GM21717 (cell line): ENCODE data around the gene CDKAL1.
"Not testable (repeated sequence)": the region's sequence is repeated elsewhere in the genome, so short reads cannot be mapped to it uniquely, and the experiment has no call there.

Experiments
- ATAC-seq: cut with Tn5 transposase; IDR thresholded peaks from one replicate; pipeline ENCODE4 v1.9.1; 2021; ENCODE audit warnings: mild to moderate bottlenecking, moderate library complexity; ENCODE audit not compliant: unreplicated experiment

The CDKAL1 gene

DNA sequence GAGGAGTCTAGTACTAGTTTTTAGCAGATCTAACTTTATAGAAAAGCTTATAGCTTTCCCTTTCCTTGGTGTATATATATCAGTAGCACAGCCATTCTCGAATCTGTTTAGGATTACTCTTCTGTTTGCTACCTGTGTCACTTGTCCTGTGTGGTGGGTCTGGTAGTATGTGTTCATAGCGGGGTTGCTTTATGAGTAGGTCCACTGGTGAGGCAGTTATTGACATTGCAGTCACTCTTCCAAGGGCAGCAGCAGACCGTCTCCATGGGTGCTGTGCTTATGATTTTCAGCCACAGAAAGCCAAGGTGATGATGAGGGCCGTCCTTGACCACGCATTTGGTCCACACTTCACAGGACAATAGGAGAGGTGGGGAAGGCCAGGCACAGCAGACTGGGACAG, 171.5 kb downstream of the CDKAL1 start:
- ATAC-seq: no peak

DNA sequence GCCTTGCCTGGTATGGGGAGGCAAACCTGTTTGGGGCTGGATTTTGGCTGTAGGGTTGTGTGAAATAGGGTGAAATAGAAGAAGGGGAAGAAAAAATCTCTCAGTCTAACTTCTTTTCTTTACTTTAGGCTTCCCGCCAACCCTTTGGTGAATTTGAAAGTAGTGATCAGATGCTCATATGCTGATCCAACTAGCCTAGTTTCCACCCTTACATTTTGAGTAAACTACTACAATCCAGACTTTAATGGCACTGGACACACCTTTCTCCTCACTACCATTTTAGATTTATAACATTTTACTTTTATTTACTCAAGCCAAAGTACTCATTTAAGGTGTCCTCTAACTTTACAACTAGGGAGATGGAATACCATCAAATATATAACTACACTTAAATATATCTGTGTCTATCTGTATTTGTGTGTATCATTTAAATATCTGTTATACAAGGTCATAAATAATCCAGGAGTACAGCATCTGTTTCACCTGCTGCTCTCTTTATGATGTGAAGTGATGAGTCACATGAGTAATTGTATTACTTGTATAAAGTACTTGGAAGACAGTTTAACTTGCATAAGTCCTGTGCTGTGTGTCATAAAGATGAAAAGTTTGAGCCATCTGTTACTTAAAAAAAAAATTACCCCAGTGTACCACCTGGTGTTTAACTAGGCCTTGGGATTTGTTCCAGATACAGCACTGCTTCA, 172.1 kb downstream of the CDKAL1 start:
- no peak for ATAC-seq

GRCh38 chr6:20706939-20707485, 172.8 kb downstream of the CDKAL1 start:
- no peak for ATAC-seq

DNA sequence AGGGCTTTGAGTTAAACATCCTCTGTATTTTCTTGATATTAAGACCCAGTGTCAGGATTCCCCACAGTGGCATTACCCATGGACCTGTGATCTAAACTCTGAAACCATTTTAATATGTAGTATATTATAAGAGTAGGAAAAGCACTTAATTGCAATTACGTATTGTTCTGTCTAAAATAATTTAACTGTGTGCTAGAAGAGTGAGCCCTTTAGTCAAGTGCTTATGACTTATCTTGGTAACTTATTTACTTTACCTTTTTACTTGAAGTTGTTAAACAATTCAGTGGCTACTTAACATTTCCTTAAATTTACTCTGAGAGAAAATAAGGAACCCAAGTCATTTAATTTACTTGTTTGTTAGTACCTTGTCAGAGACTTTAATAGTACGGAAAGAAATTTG, 173.6 kb downstream of the CDKAL1 start:
- no peak for ATAC-seq

DNA sequence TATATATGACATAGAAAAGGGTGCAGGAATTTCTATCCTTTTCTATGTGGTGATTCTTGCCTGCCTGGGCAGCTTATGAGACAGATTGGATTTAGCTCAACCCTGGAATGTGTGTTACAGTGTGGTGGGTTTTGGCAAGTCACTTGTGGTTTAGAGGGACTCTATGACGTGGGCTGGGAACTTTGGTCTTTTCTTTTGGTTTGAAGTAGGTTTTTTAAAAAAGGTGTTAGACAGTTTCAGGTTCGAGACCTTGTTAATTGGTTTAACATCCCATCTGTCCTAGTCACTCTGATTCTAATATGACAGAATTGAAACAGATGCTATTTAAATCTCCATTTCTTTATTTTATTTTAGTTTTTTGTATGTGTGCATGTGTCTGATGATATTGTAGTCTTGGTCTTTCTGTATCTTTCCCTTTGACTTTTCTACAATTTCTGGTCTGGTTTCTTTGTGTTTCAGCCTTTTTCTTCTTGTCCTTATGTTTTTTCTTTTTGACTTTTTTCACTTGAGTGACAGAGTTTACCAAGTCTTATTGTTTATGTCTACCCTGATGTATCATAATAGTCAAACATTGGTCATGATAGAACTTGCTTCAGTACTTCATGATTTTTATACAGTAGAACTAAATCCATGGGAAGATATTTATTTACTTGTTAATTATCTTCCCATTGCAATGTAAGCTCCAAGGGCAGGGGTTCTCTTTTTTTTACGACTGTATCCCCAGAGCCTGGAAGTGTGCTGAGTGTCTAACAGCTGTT, 174.3 kb downstream of the CDKAL1 start:
- peak; percentile 63 for ATAC-seq

GRCh38 chr6:20709451-20709850, 175.2 kb downstream of the CDKAL1 start:
- no peak for ATAC-seq

GRCh38 chr6:20710341-20710740, 176.1 kb downstream of the CDKAL1 start:
- no peak for ATAC-seq

GRCh38 chr6:20711518-20711917, 177.3 kb downstream of the CDKAL1 start:
- ATAC-seq: no peak

- ATAC-seq: no peak
Observed at GRCh38 chr6:20712011-20712410, 177.8 kb downstream of the CDKAL1 start.

DNA sequence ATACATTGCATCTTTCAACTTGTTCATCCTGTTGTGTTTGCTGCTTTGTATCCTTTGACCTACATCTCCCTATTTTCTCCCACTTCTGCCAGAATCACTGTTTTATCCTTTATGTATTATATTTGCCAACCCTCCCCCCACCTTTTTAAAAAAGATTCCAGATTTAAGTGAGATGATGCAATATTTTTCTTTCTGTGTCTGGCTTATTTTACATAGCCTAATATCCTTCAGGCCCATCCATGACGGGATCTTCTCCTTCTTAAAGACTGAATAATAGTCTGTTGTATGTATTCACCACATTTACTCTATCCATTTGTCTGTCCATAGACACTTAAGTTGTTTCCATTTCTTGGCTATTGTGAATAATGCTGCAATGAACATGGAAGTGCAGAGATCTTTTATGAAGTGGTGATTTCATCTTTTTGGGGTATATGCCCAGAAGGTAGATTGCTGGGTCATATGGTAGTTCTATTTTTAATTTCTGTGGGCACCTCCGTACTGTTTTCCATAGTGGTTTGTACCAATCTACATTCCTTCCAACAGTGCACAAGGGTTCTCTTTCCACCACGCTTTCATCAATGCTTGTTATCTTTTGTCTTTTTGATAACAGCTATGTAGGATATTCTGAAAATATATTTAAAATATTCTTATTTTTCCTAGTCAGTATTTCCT, 181.0 kb downstream of the CDKAL1 start:
- no peak for ATAC-seq

GRCh38 chr6:20716865-20717264, 182.6 kb downstream of the CDKAL1 start:
- peak; percentile 78 for ATAC-seq

DNA sequence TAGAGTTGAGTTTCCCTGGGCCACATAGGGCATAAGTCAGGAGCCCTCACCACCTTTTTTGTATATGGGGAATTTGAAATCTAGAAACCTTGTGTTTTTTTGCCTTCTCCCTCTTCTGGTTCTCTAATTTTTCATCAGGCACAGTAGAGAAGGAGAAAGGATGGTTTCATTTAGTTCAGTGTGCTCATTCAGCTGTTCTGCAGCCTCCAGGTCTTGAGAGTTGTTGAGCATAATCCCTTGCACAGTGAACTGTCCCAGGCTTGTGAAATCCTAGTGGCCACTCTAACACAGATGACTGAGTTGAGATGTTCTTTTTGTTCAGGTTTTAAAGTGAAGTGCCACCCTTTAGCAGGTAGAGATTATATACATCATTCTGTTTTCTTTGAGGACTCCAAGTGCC, 183.5 kb downstream of the CDKAL1 start:
- ATAC-seq: no peak

- ATAC-seq: no peak
Observed at GRCh38 chr6:20718705-20719653, 184.7 kb downstream of the CDKAL1 start.

DNA sequence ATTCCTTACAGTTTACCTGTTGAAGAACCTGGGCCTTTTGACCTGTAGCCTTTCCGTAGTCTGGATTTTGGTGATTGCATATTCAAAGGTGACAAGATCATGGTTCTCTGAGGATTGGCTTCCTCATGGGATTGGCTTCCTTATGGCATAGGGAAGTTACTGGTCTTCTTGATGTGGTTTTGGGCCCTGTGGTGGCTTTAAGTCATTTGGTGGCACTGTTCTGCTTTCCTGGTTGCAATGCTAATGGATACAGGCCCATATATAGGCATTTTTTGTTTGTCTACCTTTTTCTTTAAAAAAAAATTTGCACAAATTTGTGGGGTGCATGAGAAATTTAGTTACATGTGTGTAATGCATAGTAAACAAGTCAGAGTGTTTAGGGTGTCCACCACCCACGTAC, 185.7 kb downstream of the CDKAL1 start:
- no peak for ATAC-seq

GRCh38 chr6:20721121-20721520, 186.9 kb downstream of the CDKAL1 start:
- not testable (repeated sequence) for ATAC-seq

DNA sequence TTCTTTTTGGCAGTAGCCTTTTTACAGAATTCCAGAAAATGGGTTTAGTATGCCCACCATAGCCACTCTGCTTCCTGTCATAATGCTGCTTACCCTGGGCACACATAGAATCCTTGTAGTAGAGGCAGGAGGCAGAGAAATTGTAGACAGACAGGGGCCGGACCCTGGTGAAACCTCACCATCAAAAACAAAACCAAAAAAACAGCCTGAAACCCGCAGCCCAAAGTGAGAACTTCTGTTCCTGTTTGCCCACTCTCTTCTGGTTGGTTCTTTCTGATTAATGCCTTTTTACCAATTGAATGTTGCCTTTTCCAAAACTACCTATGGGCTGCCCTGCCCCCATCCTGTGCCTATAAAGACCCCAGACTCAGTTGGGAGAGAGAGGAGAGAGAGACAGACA, 188.2 kb downstream of the CDKAL1 start:
- peak; percentile 48 for ATAC-seq

DNA sequence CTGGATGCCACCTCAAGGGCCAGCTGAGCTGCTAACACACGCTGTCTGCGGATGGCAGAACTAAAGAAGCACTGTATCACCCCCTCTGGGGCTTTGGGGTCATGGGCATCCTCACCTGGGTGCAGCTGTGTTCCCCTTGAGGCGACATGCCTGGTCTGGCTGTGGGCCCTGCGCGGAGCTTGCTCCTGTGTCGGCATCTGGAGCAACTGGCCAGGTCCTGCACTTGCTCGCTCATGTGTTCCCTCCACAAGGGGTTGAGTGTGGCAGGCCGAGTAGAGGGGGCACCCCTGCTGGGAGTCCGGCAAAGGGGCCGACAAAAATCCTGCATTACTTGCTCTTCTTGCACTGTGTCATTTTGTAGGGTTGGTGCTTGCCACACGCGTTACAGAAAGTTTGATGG, 189.0 kb downstream of the CDKAL1 start:
- no peak for ATAC-seq

GRCh38 chr6:20724443-20725190, 190.4 kb downstream of the CDKAL1 start:
- ATAC-seq: no peak

DNA sequence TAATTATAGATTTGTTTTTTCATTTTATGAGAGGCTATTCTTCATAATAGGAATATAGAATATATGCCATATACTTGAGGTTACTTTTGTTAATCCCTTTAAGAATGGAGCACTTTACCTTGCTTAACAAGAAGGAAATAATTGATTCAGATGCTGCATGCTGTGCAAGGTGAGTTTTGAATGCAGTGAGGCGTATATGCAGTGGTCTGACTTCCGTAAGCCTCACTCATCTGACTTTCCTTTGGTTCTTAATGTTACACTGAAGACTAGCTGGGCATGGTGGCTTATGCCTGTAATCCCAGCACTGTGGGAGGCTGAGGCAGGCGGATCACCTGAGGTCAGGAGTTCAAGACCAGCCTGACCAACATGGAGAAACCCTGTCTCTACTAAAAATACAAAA, 191.0 kb downstream of the CDKAL1 start:
- not testable (repeated sequence) for ATAC-seq

DNA sequence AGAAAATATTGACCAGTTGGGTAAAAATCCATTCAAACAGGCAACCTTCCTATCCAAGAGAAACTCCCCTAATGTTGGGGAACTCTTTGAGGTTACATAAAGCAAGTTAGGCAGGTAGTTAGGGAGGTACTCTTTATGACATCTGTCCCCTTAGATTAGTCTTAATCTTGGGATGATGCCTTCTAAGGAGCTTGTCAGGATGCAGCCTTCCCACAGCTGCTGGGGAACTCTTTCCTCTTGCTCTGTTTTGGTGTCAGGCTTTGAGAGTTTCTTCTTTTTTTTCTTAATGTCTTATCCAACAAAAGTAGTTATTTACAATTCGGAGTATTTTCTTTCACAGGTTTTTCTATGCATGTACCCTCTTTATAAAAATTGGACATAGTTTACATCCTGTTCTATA, 194.8 kb downstream of the CDKAL1 start:
- no peak for ATAC-seq
